Lower leg skin (tissue), 4 donors: ENCODE results near the gene HSFX3. TPM values are rescaled to one million over a fixed set of nuclear protein-coding genes. Genes with fewer than 3 reads are reported as not detected.
A peak's percentile ranks its signal among the peaks of the same experiment; 100 is the strongest.
"Not testable (repeated sequence)": the region's sequence is repeated elsewhere in the genome, so short reads cannot be mapped to it uniquely, and the experiment has no call there.

Source experiments
- DNase-seq, 2 donors: peaks; one replicate each; pipeline ENCODE4 v3.0.0-alpha.2; 2019; ENCODE audit warnings: low spot score in 2 of 2
- H3K4me3 ChIP-seq: fragments of 200-600 bp; sonication (generic); 2 replicates; pipeline ENCODE4 v1.5.1; 2017; ENCODE audit warnings: mild to moderate bottlenecking, low read depth; ENCODE audit not compliant: poor library complexity, severe bottlenecking
- POLR2A ChIP-seq, 2 donors: fragments of 450-650 bp; IDR thresholded peaks; one replicate each; pipeline ENCODE4 v1.6.1; 2016 to 2017; ENCODE audit warnings: antibody characterized with exemption in 2 of 2, mild to moderate bottlenecking in 1 of 2, moderate library complexity in 1 of 2
- WGBS, 2 donors: methylation state at CpG; one replicate each; pipeline ENCODE4 v1.1.5; 2018; 5-methylcytosine and 5-hydroxymethylcytosine counted together
- intact Hi-C: fragments of 100-400 bp; cut with DNase I; formaldehyde crosslinking; loops from one replicate; pipeline ENCODE4 v1.15.0; 2023; ENCODE audit warnings: low total_unique reads
- total RNA-seq, 4 donors: library from RNA; depleted of rRNA; stranded (reverse); fragments of >200 nt; gene quantifications; one replicate each; pipeline ENCODE4 v1.1.0, GENCODE V29; 2016
- TF ChIP-seq, protein P1 (sequence below), 3 donors: fragments of 450-650 bp; IDR thresholded peaks; one replicate each; pipeline ENCODE4 v1.5.1; 2016; ENCODE audit warnings: antibody characterized with exemption in 3 of 3, mild to moderate bottlenecking in 3 of 3, moderate library complexity in 2 of 3

Gene HSFX3
- total RNA-seq, 4 donors from 2014 or later: not detected

DNA sequence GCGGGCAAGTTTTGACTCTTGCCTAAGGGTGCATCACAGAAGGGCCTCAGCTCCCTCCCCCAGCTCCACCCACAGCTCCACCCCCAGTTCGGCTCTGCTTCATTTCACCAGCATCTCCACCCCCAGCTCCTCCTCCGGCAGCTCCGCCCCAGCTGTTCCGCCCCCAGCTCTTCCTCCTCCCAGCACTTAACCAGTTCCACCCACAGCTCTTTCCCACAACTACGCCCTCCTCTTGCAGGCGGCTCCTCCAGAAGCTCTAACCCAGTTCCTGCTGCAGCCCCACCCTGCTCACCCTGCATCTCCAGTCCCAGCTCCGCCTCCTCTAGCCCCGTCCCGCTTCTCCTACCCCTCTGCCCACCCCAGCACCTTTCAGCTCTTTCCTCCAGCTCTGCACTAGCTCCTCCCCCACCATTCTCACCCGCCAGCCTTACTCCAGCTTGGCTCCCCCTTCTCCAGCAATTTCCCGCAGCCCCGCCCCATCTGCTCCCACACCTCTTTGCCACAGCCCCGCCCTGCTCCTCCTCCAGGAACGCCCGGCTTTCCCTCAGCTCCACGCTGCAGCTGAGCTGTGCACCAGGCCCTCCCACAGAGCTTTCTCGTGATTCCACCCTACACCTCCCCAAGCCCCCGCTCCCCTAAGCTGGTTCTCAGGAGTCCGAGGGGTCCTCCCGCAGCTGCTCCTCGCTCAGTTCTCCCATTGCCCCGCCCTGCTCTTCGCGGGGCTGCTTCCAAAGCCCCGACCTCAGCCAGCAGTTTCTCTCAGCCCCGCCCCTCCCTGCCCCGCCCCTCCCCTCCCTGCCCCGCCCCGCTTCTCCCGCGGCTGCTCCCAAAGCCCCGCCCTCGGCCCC lies 10.2 kb downstream of the HSFX3 start:
- intact Hi-C loops: no loop called here
- peak; percentile 88 to 97 for DNase-seq
- 0 to 42% methylated on average over 25 to 33 of the region's 34 CpGs for WGBS, 2 donors
- TF ChIP-seq, protein P1, sequence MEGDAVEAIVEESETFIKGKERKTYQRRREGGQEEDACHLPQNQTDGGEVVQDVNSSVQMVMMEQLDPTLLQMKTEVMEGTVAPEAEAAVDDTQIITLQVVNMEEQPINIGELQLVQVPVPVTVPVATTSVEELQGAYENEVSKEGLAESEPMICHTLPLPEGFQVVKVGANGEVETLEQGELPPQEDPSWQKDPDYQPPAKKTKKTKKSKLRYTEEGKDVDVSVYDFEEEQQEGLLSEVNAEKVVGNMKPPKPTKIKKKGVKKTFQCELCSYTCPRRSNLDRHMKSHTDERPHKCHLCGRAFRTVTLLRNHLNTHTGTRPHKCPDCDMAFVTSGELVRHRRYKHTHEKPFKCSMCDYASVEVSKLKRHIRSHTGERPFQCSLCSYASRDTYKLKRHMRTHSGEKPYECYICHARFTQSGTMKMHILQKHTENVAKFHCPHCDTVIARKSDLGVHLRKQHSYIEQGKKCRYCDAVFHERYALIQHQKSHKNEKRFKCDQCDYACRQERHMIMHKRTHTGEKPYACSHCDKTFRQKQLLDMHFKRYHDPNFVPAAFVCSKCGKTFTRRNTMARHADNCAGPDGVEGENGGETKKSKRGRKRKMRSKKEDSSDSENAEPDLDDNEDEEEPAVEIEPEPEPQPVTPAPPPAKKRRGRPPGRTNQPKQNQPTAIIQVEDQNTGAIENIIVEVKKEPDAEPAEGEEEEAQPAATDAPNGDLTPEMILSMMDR (IDR thresholded peaks at IDR 0.05): no peak
- no peak for TF ChIP-seq POLR2A (IDR thresholded peaks at IDR 0.05)
- no peak overlapping the region for H3K4me3 ChIP-seq

DNA sequence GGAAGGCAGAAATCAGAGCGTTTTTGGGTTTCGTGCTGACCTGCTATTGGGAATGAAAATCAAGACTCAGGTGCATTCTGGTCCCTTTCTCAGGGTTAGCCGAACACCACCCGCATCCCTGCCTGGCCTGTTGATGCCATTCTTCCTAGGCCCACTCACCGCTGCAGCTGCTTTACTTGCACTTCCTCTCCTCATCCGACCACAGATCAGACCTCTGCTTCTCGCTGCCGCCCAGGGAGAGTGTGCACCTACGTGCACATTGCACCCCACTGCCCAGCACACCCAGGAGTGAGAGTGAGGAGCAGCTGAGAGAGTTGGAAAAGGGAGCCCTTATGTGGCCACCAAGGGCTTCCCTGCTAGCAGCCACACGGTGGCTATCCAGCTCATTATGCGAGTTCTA lies 12.2 kb downstream of the HSFX3 start:
- H3K4me3 ChIP-seq, intact Hi-C loops: not testable (repeated sequence)
- peak in 1 of 2 donors; percentile 46 for DNase-seq
- 86 to 90% methylated on average over 10 to 11 of the region's 11 CpGs for WGBS, 2 donors

DNA sequence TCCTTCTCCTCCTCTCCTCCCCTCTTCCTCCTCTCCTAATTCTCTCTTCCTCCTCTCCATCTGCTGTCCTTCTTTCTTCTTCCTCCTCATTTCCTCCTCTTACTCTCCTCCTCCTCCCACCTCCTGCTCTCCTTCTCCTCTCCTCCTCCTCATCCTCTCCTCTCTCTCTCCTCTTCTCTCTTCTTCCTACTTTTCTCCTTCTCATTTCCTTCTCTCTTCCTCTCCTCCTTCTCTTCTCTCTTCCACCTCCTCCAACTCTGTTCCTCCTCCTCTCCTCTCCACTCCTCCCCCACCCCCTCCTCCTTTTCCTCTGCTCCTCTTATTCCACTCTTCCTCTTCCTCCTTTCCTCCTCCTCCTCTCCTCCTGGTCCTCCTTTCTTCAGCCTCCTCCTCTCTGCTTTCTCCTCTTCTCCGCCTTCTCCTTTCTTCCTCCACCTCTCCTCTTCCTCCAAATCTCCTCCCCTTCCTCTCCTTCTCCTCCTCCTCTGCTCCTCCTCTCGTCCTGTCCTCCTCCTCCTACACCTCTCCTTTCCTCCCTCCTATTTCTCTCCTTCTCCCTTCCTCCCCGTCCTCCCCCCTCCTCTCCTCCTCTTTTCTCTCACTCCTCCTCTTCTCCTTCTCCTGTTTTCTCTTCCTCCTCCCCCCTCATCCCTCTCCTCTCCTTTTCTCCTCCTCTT lies 14.7 kb downstream of the HSFX3 start:
- DNase-seq, H3K4me3 ChIP-seq, intact Hi-C loops: not testable (repeated sequence)
- 64 to 86% methylated on average over 3 of the region's 3 CpGs for WGBS, 2 donors

DNA sequence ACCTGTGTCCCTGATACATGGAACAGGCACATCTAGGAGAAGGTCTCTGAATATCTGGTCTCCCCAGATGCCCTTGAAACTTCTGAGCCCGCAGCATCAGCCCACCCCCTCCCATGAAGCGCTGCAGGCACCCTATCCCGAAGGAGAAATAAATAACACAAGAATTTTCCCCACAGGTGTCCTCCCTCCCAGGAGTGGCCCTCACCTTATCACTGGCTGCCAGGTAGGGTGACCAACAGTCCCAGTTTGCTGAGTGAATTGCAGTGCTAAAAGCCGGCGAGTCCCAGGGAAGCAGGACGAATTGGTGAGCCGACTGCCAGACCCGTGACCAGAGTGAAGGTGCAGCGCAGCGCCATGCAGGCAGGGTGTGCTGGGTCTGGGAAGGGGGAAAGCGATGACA lies 15.7 kb downstream of the HSFX3 start:
- intact Hi-C loops, H3K4me3 ChIP-seq: not testable (repeated sequence)
- DNase-seq: peak in 1 of 2 donors; percentile 36
- 88 to 90% methylated on average over 9 to 11 of the region's 11 CpGs for WGBS, 2 donors

DNA sequence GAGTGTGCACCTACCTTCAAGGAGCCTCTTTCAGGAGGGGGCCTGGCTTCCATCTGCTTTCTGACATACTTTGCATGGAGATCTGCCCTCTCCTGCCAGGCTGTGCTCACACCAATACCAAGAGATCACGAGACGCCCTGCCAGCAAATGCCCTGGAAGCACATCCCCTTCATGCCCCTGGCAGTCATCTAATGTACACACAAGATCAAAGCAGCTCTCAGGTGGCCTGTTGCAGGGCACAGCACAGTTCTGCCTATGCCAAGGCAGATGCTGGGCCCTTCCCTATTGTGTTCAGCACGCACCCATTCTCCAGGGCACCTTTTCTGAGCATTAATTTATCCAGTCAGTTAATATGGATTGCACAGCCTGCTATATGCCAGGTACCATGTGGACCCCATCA lies 16.9 kb downstream of the HSFX3 start:
- WGBS, 2 donors: no CpG with 5 or more reads among the region's 3 CpGs
- H3K4me3 ChIP-seq, intact Hi-C loops: not testable (repeated sequence)
- peak in 1 of 2 donors; percentile 20 for DNase-seq

DNA sequence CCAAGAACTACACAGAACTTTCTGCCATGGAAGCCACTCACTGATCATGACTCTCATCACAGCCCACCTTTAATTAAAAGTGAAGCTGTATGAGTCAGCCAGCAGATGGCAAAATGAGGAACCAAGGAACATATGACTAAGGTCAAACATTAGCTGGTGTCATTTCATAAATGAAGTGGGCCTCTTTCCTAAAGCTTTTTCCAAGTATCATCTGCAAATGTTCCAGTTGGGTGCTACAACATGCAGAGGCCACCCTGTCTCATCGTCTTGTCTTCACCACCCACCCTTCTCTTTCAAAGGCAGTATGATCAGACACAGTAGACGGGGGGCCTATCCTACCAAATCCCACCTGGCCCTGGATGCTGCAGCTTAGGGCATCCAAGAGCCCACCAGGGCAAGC lies 18.1 kb downstream of the HSFX3 start:
- intact Hi-C loops: no loop called here
- no peak overlapping the region for H3K4me3 ChIP-seq
- no peak for TF ChIP-seq POLR2A (IDR thresholded peaks at IDR 0.05)
- TF ChIP-seq, protein P1 (IDR thresholded peaks at IDR 0.05): no peak
- WGBS, 2 donors: 78 to 100% methylated on average over 1 to 2 of the region's 2 CpGs
- DNase-seq: peak in 1 of 2 donors; percentile 54

DNA sequence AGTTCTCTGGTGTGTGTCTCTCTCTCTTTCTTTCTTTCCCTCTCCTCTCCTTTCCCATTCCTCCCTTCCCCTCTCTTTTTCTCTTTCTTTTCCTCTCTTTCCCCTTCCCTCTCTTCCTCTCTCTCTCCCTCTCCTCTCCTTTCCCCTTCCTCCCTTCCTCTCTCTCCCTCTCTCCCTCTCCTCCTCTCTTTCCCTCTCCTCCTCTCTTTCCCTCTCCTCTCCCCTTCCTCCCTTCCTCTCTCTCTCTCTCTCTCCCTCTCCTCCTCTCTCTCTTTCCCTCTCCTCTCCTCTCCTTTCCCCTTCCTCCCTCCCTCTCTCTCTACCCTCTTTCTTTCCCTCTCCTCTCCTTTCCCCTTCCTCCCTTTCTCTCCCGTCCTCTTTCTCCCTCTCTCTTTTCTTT lies 21.3 kb downstream of the HSFX3 start:
- intact Hi-C loops: no loop called here
- H3K4me3 ChIP-seq: no peak overlapping the region
- WGBS, 2 donors: 74 to 94% methylated on average over 1 of the region's 1 CpG
- TF ChIP-seq POLR2A (IDR thresholded peaks at IDR 0.05): no peak
- TF ChIP-seq, protein P1 (IDR thresholded peaks at IDR 0.05): no peak
- DNase-seq: no peak
